Body of pancreas (tissue), 4 donors: ENCODE data around the gene ANKRD29. TPM values are rescaled to one million over a fixed set of nuclear protein-coding genes. Genes with fewer than 3 reads are reported as not detected.
A peak's percentile ranks its signal among the peaks of the same experiment; 100 is the strongest.

Source experiments
- ATAC-seq: fragments of 150-250 bp; one replicate; pipeline ENCODE4 v1.9.1; 2016
- DNase-seq, 4 donors: peaks; one replicate each; pipeline ENCODE4 v3.0.0-alpha.2; 2019
- H3K27ac ChIP-seq, 4 donors: fragments of 200-600 bp; sonication (generic); 1 replicate in 3 of 4; 2 replicates in 1 of 4; pipeline versions ENCODE4 v1.5.1 to v1.6.1; 2016 to 2019; ENCODE audit warnings: mild to moderate bottlenecking in 1 of 4, mixed read lengths in 1 of 4, moderate library complexity in 1 of 4
- H3K27me3 ChIP-seq, 2 donors: fragments of 200-600 bp; sonication (generic); one replicate each; pipeline ENCODE4 v1.6.0; 2016; ENCODE audit warnings: mild to moderate bottlenecking in 1 of 2
- H3K36me3 ChIP-seq, 2 donors: fragments of 200-600 bp; sonication (generic); replicated peaks in 1 of 2; 2 replicates each; pipeline ENCODE4 v1.5.1; 2016; ENCODE audit warnings: low read depth in 2 of 2; ENCODE audit not compliant: insufficient read depth in 1 of 2
- H3K4me1 ChIP-seq: fragments of 200-600 bp; sonication (generic); one replicate; pipeline ENCODE4 v1.6.0; 2016
- H3K4me3 ChIP-seq, 2 donors: fragments of 200-600 bp; sonication (generic); 1 replicate in 1 of 2; 2 replicates in 1 of 2; pipeline ENCODE4 v1.5.1; 2016 to 2019
- H3K9me3 ChIP-seq, 3 donors: fragments of 200-600 bp; sonication (generic); 1 replicate in 2 of 3; 2 replicates in 1 of 3; pipeline ENCODE4 v1.5.1; 2016
- CTCF ChIP-seq, 7 experiments: fragments of 450-650 bp in 4 of 7; fragments of 200-600 bp in 3 of 7; sonication (generic) in 3 of 7; IDR thresholded peaks; one replicate each; pipeline ENCODE4 v1.5.1; 2016 to 2019; ENCODE audit warnings: antibody characterized with exemption in 7 of 7
- POLR2A ChIP-seq, 3 donors: fragments of 450-650 bp; IDR thresholded peaks; one replicate each; pipeline ENCODE4 v1.6.1; 2016; ENCODE audit warnings: antibody characterized with exemption in 3 of 3, mild to moderate bottlenecking in 2 of 3
- WGBS, 2 donors: methylation state at CpG; one replicate each; pipeline ENCODE4 v1.1.5; 2017; 5-methylcytosine and 5-hydroxymethylcytosine counted together
- intact Hi-C: fragments of 100-400 bp; cut with DNase I; formaldehyde crosslinking; loops from one replicate; pipeline ENCODE4 v1.15.1; 2023
- total RNA-seq, 2 donors: library from RNA; depleted of rRNA; stranded (reverse); fragments of >200 nt; gene quantifications; one replicate each; pipeline ENCODE4 v1.1.0, GENCODE V29; 2016

The ANKRD29 gene
- total RNA-seq, 2 donors from 2014 or later, result 0.52 to 3.3 TPM

- Histone ChIP-seq H3K4me1 (peaks cover 5% of the 10 kb centered on the region), H3K9me3 (no peaks in the 10 kb centered on the region), H3K27ac (no peak overlapping the region), H3K27me3 (no peaks in the 10 kb centered on the region), H3K4me3 (no peak overlapping the region), H3K36me3 (no peaks in the 10 kb centered on the region)
- intact Hi-C loops, result loop anchor here (10.0 kb wide), 1 partner anchor 515 kb away; no protein-coding TSS in a partner anchor
- DNase-seq (no peak), ATAC-seq (peak; percentile 21)
- WGBS, 2 donors, result 89 to 94% methylated on average over 5 of the region's 5 CpGs
- TF ChIP-seq CTCF (IDR thresholded peaks at IDR 0.05) (no peak), POLR2A (IDR thresholded peaks at IDR 0.05) (no peak)
These were observed 53.2 kb downstream of the ANKRD29 start for GRCh38 chr18:23609390-23610023.

GRCh38 chr18:23608211-23608610 lies 54.5 kb downstream of the ANKRD29 start:
- ATAC-seq (no peak), DNase-seq (no peak)
- WGBS, 2 donors, result 82 to 89% methylated on average over 2 of the region's 2 CpGs
- no peaks in the 10 kb centered on the region for H3K9me3 ChIP-seq
- no peaks in the 10 kb centered on the region for H3K36me3 ChIP-seq
- H3K27me3 ChIP-seq, result no peaks in the 10 kb centered on the region
- no peak overlapping the region for H3K27ac ChIP-seq
- peaks cover 5% of the 10 kb centered on the region for H3K4me1 ChIP-seq
- no peak overlapping the region for H3K4me3 ChIP-seq
- TF ChIP-seq POLR2A (IDR thresholded peaks at IDR 0.05), result no peak
- no peak for TF ChIP-seq CTCF (IDR thresholded peaks at IDR 0.05)
- intact Hi-C loops, result no loop called here

GRCh38 chr18:23605941-23606340 lies 56.8 kb downstream of the ANKRD29 start:
- ATAC-seq (no peak), DNase-seq (no peak)
- intact Hi-C loops, result no loop called here
- Histone ChIP-seq H3K4me3 (no peak overlapping the region), H3K27me3 (no peaks in the 10 kb centered on the region), H3K4me1 (no peaks in the 10 kb centered on the region), H3K36me3 (no peaks in the 10 kb centered on the region), H3K9me3 (no peaks in the 10 kb centered on the region), H3K27ac (no peak overlapping the region)
- TF ChIP-seq CTCF (IDR thresholded peaks at IDR 0.05), result no peak
- TF ChIP-seq POLR2A (IDR thresholded peaks at IDR 0.05), result no peak

GRCh38 chr18:23599809-23600208 lies 62.9 kb downstream of the ANKRD29 start:
- no peaks in the 10 kb centered on the region for H3K36me3 ChIP-seq
- no peak overlapping the region for H3K4me3 ChIP-seq
- H3K4me1 ChIP-seq, result no peaks in the 10 kb centered on the region
- ATAC-seq, result no peak
- H3K27me3 ChIP-seq, result no peaks in the 10 kb centered on the region
- 50 to 58% methylated on average over 1 of the region's 1 CpG for WGBS, 2 donors
- no peak for DNase-seq
- TF ChIP-seq CTCF (IDR thresholded peaks at IDR 0.05) (no peak), POLR2A (IDR thresholded peaks at IDR 0.05) (no peak)
- no peaks in the 10 kb centered on the region for H3K9me3 ChIP-seq
- intact Hi-C loops, result loop anchor here (10.0 kb wide), 1 partner anchor 65 kb away; no protein-coding TSS in a partner anchor
- no peak overlapping the region for H3K27ac ChIP-seq

GRCh38 chr18:23596183-23596582 lies 66.5 kb downstream of the ANKRD29 start:
- Histone ChIP-seq H3K27ac (no peak overlapping the region), H3K9me3 (no peaks in the 10 kb centered on the region), H3K27me3 (no peaks in the 10 kb centered on the region), H3K36me3 (no peaks in the 10 kb centered on the region), H3K4me1 (no peaks in the 10 kb centered on the region), H3K4me3 (no peak overlapping the region)
- intact Hi-C loops, result loop anchor here (10.0 kb wide), 1 partner anchor 61 kb away; no protein-coding TSS in a partner anchor
- WGBS, 2 donors, result 74 to 75% methylated on average over 7 of the region's 7 CpGs
- ATAC-seq, result no peak
- no peak for TF ChIP-seq CTCF (IDR thresholded peaks at IDR 0.05)
- no peak for TF ChIP-seq POLR2A (IDR thresholded peaks at IDR 0.05)
- peak in 1 of 4 donors; percentile 48 for DNase-seq
